Left renal cortex interstitium (tissue), 4 donors: ENCODE results near the gene SELP. TPM values are rescaled to one million over a fixed set of nuclear protein-coding genes. Genes with fewer than 3 reads are reported as not detected.
A peak's percentile ranks its signal among the peaks of the same experiment; 100 is the strongest.

Experiments
- DNase-seq, 4 donors: peaks; one replicate each; pipeline ENCODE4 v3.0.0-alpha.2; 2013; ENCODE audit warnings: low read depth in 4 of 4, low spot score in 2 of 4, missing footprints in 1 of 4
- polyA plus RNA-seq, 4 donors: library from polyadenylated mRNA; unstranded; fragments of 120-200 nt; gene quantifications; one replicate each; pipeline ENCODE4 v1.2.1, GENCODE V29; 2013; ENCODE audit not compliant: insufficient read length in 4 of 4

The SELP gene
- polyA plus RNA-seq, 4 donors = 3.6 to 8.8 (median 5.7) TPM

GRCh38 chr1:169577981-169578738 is 51.8 kb downstream of the SELP start:
- no peak for DNase-seq

- no peak for DNase-seq
Observed at GRCh38 chr1:169576935-169577331, 53.0 kb downstream of the SELP start.

- DNase-seq = no peak
Observed at GRCh38 chr1:169576241-169576934, 53.5 kb downstream of the SELP start.

GRCh38 chr1:169574336-169574735 is 55.6 kb downstream of the SELP start:
- no peak for DNase-seq

- DNase-seq = no peak
Observed at GRCh38 chr1:169572187-169572586, 57.7 kb downstream of the SELP start.

- DNase-seq = no peak
Observed at GRCh38 chr1:169571450-169571849, 58.5 kb downstream of the SELP start.

- DNase-seq = no peak
Observed at GRCh38 chr1:169570172-169570574, 59.8 kb downstream of the SELP start.

GRCh38 chr1:169568497-169568896 is 61.4 kb downstream of the SELP start:
- DNase-seq = no peak

GRCh38 chr1:169565335-169566271 is 64.3 kb downstream of the SELP start:
- peak in 1 of 4 donors; percentile 13 for DNase-seq

GRCh38 chr1:169563650-169564049 is 66.3 kb downstream of the SELP start:
- no peak for DNase-seq

- no peak for DNase-seq
Observed at GRCh38 chr1:169563019-169563615, 66.8 kb downstream of the SELP start.

GRCh38 chr1:169561692-169562091 is 68.2 kb downstream of the SELP start:
- DNase-seq = no peak

GRCh38 chr1:169557131-169557530 is 72.8 kb downstream of the SELP start:
- no peak for DNase-seq

GRCh38 chr1:169550294-169550693 is 79.6 kb downstream of the SELP start:
- peak in 1 of 4 donors; percentile 23 for DNase-seq

GRCh38 chr1:169548282-169548681 is 81.6 kb downstream of the SELP start:
- DNase-seq = no peak

GRCh38 chr1:169546087-169546995 is 83.6 kb downstream of the SELP start:
- DNase-seq = peak in 2 of 4 donors; percentile 45 to 72

- no peak for DNase-seq
Observed at GRCh38 chr1:169545472-169545871, 84.5 kb downstream of the SELP start.

- no peak for DNase-seq
Observed at GRCh38 chr1:169538998-169539871, 90.7 kb downstream of the SELP start.
